ENCODE results near the gene TRAPPC6A. TPM values are rescaled to one million over a fixed set of nuclear protein-coding genes. Genes with fewer than 3 reads are reported as not detected.
A peak's percentile ranks its signal among the peaks of the same experiment; 100 is the strongest.

TRAPPC6A gene
- total and polyA plus RNA-seq, 2 of the 4 experiments (the other 2 are of a cell fraction), result 4.1 to 13.4 TPM

DNA sequence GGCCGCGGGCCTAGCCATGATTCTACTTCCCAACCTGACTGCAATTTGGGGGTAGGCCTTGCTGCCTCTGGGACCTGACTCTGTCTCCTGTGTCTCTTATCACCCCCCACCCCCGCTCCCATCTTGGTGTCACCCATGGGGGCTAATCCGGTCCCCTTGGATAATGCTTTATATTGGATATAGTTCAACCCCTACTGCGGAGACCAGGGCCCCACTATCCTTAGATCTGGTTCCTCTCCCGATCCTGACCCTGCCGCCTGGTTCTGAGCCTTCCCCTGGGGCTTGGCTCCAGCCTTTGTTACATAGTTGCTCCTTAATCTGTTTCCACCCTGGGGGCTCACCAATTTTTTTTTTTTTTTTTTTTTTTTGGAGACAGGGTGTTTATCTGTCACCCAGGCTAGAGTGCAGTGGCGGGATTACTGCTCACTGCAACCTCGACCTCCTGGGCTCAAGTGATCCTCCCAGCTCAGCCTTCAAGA lies 1.9 kb upstream of the TRAPPC6A start:
- Histone ChIP-seq H3K36me3 (ENCODE audit: control insufficient read depth, insufficient read depth, low read length) (peaks cover 4% of the 10 kb centered on the region; the same call in 1 of the 2 replicates), H3K9me1 (ENCODE audit: insufficient read depth, low read length) (0 out of 2 replicates have a peak, but pooled peaks cover 12% of the 10 kb centered on the region), H3K4me2 (ENCODE audit: low read depth, low read length) (peak overlapping the region; percentile 75), H2BK5ac (ENCODE audit: low read depth, low read length, poor library complexity, severe bottlenecking) (no peak overlapping the region), H3K9ac (ENCODE audit: low read depth, low read length) (peak overlapping the region; percentile 69), H3K14ac (replicated peaks; ENCODE audit: low read depth, low read length) (0 out of 2 replicates have a peak overlapping the region, but pooled peaks have one; percentile 14), H3K4ac (ENCODE audit: low read depth, low read length) (no peak overlapping the region), H4K20me1 (ENCODE audit: insufficient read depth, low read length) (peaks cover 16% of the 10 kb centered on the region; the same call in 1 of the 2 replicates), H2BK20ac (ENCODE audit: low read depth, low read length) (no peak overlapping the region), H4K5ac (ENCODE audit: low read depth, low read length) (no peak overlapping the region), H3K9me3 (ENCODE audit: control insufficient read depth, insufficient read depth, low read length) (no peaks in the 10 kb centered on the region), H3K79me1 (ENCODE audit: low read depth in 1 of 2, low read length in 2 of 2) (peaks cover 11 to 45% of the 10 kb centered on the region in 2 experiments), H4K91ac (ENCODE audit: insufficient read depth, low read depth, low read length) (no peak overlapping the region), H4K8ac (ENCODE audit: low read depth in 2 of 2, low read length in 2 of 2) (peak overlapping the region; percentile 59 to 76; a peak in 2 of 4 replicates), H2BK120ac (ENCODE audit: low read depth, low read length) (no peak overlapping the region), H3K23ac (ENCODE audit: low read depth, low read length) (peak overlapping the region; percentile 68; the same call in 1 of the 2 replicates), H2BK15ac (ENCODE audit: low read depth, low read length) (no peak overlapping the region), H3K4me3 (ENCODE audit: insufficient read depth, low read depth, low read length) (peak overlapping the region; percentile 79), H3K56ac (ENCODE audit: extremely low read depth, insufficient read depth, low read length) (no peak overlapping the region), H2AFZ (replicated peaks; ENCODE audit: low read length, poor library complexity) (peak overlapping the region; percentile 99), H3K27me3 (ENCODE audit: control insufficient read depth, insufficient read depth, low read length) (no peaks in the 10 kb centered on the region), H2AK5ac (ENCODE audit: low read depth, low read length) (peak overlapping the region; percentile 43; the same call in 1 of the 2 replicates), H3K4me1 (ENCODE audit: control insufficient read depth, insufficient read depth, low read length) (peaks cover 4% of the 10 kb centered on the region; the same call in 1 of the 2 replicates), H2AK9ac (replicated peaks; ENCODE audit: low read depth, low read length, poor library complexity) (peak overlapping the region; percentile 98), H3K18ac (ENCODE audit: low read depth, low read length) (no peak overlapping the region), H3K27ac (ENCODE audit: insufficient read depth, low read length) (peak overlapping the region; percentile 69)
- TF ChIP-seq POLR2A (IDR thresholded peaks at IDR 0.05; ENCODE audit: low read depth, low read length) (no peak), CHD1 (IDR thresholded peaks at IDR 0.05; ENCODE audit: low read depth, low read length) (no peak), NFE2L2 (IDR thresholded peaks at IDR 0.05; ENCODE audit: low read depth, low read length) (no peak), MAZ (IDR thresholded peaks at IDR 0.05; ENCODE audit: borderline replicate concordance, low read depth, low read length) (no peak), MXI1 (IDR thresholded peaks at IDR 0.05; ENCODE audit: borderline replicate concordance, low read depth, low read length) (no peak), BHLHE40 (IDR thresholded peaks at IDR 0.05; ENCODE audit: low read depth, low read length) (no peak), FOS (IDR thresholded peaks at IDR 0.05; ENCODE audit: low read depth, low read length) (no peak), MAFK (IDR thresholded peaks at IDR 0.05; ENCODE audit: low read depth, low read length) (no peak), RFX5 (IDR thresholded peaks at IDR 0.05; ENCODE audit: low read depth, low read length) (no peak), RCOR1 (IDR thresholded peaks at IDR 0.05; ENCODE audit: insufficient replicate concordance, low read length) (no peak), CEBPB (IDR thresholded peaks at IDR 0.05; ENCODE audit: low read depth, low read length) (no peak), RAD21 (IDR thresholded peaks at IDR 0.05; ENCODE audit: low read length) (no peak), SMC3 (IDR thresholded peaks at IDR 0.05; ENCODE audit: low read depth, low read length) (no peak)
- TF ChIP-seq, protein P1, sequence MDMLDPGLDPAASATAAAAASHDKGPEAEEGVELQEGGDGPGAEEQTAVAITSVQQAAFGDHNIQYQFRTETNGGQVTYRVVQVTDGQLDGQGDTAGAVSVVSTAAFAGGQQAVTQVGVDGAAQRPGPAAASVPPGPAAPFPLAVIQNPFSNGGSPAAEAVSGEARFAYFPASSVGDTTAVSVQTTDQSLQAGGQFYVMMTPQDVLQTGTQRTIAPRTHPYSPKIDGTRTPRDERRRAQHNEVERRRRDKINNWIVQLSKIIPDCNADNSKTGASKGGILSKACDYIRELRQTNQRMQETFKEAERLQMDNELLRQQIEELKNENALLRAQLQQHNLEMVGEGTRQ (IDR thresholded peaks at IDR 0.05; ENCODE audit: low read depth, low read length), result no peak
- TF ChIP-seq, protein P2, sequence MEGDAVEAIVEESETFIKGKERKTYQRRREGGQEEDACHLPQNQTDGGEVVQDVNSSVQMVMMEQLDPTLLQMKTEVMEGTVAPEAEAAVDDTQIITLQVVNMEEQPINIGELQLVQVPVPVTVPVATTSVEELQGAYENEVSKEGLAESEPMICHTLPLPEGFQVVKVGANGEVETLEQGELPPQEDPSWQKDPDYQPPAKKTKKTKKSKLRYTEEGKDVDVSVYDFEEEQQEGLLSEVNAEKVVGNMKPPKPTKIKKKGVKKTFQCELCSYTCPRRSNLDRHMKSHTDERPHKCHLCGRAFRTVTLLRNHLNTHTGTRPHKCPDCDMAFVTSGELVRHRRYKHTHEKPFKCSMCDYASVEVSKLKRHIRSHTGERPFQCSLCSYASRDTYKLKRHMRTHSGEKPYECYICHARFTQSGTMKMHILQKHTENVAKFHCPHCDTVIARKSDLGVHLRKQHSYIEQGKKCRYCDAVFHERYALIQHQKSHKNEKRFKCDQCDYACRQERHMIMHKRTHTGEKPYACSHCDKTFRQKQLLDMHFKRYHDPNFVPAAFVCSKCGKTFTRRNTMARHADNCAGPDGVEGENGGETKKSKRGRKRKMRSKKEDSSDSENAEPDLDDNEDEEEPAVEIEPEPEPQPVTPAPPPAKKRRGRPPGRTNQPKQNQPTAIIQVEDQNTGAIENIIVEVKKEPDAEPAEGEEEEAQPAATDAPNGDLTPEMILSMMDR (conservative IDR thresholded peaks at IDR 0.05; ENCODE audit: low read depth, low read length), result no peak
- TF ChIP-seq, protein P3, sequence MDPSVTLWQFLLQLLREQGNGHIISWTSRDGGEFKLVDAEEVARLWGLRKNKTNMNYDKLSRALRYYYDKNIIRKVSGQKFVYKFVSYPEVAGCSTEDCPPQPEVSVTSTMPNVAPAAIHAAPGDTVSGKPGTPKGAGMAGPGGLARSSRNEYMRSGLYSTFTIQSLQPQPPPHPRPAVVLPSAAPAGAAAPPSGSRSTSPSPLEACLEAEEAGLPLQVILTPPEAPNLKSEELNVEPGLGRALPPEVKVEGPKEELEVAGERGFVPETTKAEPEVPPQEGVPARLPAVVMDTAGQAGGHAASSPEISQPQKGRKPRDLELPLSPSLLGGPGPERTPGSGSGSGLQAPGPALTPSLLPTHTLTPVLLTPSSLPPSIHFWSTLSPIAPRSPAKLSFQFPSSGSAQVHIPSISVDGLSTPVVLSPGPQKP (IDR thresholded peaks at IDR 0.05; ENCODE audit: borderline replicate concordance, low read depth, low read length), result no peak
- 0% methylated on average over 2 of the region's 9 CpGs; no CpG with 5 or more reads in 1 of the 2 experiments for WGBS, 2 experiments (ENCODE audit: extremely low coverage in 2 of 2, insufficient read length in 1 of 2)
- BruUV-seq (replicated peaks), result no TSS peak
- no peak for DNase-seq
- dilution Hi-C loops (cut with HindIII; ENCODE audit: low sequenced_read_pairs, unreplicated experiment), result no loop called here
- POLR2A ChIA-PET (ENCODE audit: unreplicated experiment), result no interaction called here
- in situ Hi-C loops (cut with MboI; ENCODE audit: low sequenced_read_pairs), result no loop called here
- no peak for ATAC-seq (ENCODE audit: low read depth)
- CTCF ChIA-PET, result no interaction called here
- intact Hi-C loops (cut with micrococcal nuclease), result no loop called here

All from IMR-90 (cell line).